Measurements from ENCODE around the gene UBXN7. TPM values are rescaled to one million over a fixed set of nuclear protein-coding genes. Genes with fewer than 3 reads are reported as not detected.

UBXN7 gene
- polyA plus RNA-seq, 4 donors, result 2.4 to 27.8 (median 5.7) TPM

GRCh38 chr3:196412704-196413103 lies 19.5 kb downstream of the UBXN7 start:
- no peak for FAIRE-seq

DNA sequence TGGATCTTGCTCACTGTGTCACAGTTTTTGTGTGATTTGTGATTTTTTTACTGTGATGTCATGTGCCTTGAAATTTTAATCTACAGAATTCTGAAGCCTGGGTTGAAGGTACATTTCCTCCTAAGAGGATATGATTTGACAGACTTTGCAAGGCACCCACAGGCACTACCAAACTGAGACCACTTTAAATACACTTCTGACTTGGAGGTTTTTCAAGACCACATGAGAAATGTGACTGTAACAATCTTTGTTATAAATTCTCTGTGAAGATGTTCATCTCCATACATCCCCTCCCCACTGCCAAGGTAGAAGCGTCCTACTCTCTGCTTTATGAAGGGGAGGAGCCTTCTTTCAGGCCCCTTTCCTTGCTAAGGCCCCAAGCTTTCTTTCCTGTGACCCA lies 22.8 kb downstream of the UBXN7 start:
- Histone ChIP-seq H3K9me3 (ENCODE audit: control insufficient read depth in 2 of 2, insufficient read depth in 1 of 2, low read depth in 1 of 2, low read length in 1 of 2) (peaks cover 0 to 5% of the 10 kb centered on the region in 2 donors), H3K4me3 (ENCODE audit: low read depth in 1 of 3, low read length in 3 of 3) (no peak overlapping the region), H3K4me1 (ENCODE audit: control insufficient read depth in 3 of 3, insufficient read depth in 2 of 3, low read depth in 1 of 3, low read length in 2 of 3) (no peaks in the 10 kb centered on the region), H3K36me3 (ENCODE audit: control insufficient read depth in 3 of 3, insufficient read depth in 2 of 3, low read depth in 1 of 3, low read length in 3 of 3) (peaks cover 0 to 21% (median 2%) of the 10 kb centered on the region in 3 donors), H3K27ac (ENCODE audit: low read depth in 1 of 3, low read length in 2 of 3) (no peak overlapping the region), H3K27me3 (ENCODE audit: control insufficient read depth in 3 of 3, insufficient read depth in 3 of 3, low read length in 3 of 3) (no peaks in the 10 kb centered on the region)
- no peak for FAIRE-seq
- WGBS, 3 donors, result 77 to 97% (median 95%) methylated on average over 1 of the region's 1 CpG
- no peak for DNase-seq

More at GRCh38 chr3:196412704-196413103, 19.5 kb downstream of the UBXN7 start:
- Histone ChIP-seq H3K27ac (ENCODE audit: low read depth in 1 of 3, low read length in 2 of 3) (no peak overlapping the region), H3K4me3 (ENCODE audit: low read depth in 1 of 3, low read length in 3 of 3) (no peak overlapping the region), H3K9me3 (ENCODE audit: control insufficient read depth in 2 of 2, insufficient read depth in 1 of 2, low read depth in 1 of 2, low read length in 1 of 2) (peaks cover 0 to 5% of the 10 kb centered on the region in 2 donors), H3K36me3 (ENCODE audit: control insufficient read depth in 3 of 3, insufficient read depth in 2 of 3, low read depth in 1 of 3, low read length in 3 of 3) (peaks cover 0 to 6% (median 0%) of the 10 kb centered on the region in 3 donors), H3K27me3 (ENCODE audit: control insufficient read depth in 3 of 3, insufficient read depth in 3 of 3, low read length in 3 of 3) (no peaks in the 10 kb centered on the region), H3K4me1 (ENCODE audit: control insufficient read depth in 3 of 3, insufficient read depth in 2 of 3, low read depth in 1 of 3, low read length in 2 of 3) (peaks cover 0 to 2% (median 0%) of the 10 kb centered on the region in 3 donors)
- no peak for DNase-seq
- WGBS, 3 donors, result 84 to 94% (median 88%) methylated on average over 5 of the region's 5 CpGs

DNA sequence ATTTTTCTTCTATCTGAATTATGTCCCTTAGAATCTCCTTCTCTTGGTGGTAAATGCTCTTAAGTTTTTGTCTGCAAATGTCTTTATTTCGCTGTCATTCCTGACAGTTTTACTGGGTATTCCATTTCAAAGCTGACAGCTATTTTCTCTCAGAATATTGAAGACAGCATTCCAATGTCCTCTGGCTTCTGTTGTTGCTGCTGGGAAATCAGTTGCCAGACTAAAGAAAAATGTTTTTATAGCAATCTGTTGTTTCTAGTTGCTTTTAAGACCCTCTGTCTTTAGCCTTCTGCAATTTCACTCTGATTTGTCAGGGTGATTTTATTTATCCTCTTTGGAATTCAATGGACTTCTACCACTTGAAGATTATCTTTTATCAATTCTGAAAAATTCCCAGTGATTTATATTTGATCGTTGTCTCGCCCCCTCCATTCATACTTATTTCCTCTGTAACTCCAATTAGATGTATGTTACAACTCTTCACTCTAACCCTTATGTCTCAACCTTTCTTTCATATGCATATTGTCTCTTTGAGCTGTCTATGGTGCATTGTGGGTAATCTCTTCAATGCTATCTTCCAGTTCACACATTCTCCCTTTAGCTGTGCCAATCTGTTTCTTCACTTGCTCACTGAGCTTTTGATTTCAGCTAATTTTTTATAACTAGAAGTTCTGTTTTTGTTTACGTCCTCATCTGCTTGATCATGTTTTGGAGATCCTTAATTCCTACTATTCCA lies 23.5 kb downstream of the UBXN7 start:
- Histone ChIP-seq H3K9me3 (ENCODE audit: control insufficient read depth in 2 of 2, insufficient read depth in 1 of 2, low read depth in 1 of 2, low read length in 1 of 2) (peaks cover 0 to 5% of the 10 kb centered on the region in 2 donors), H3K27me3 (ENCODE audit: control insufficient read depth in 3 of 3, insufficient read depth in 3 of 3, low read length in 3 of 3) (no peaks in the 10 kb centered on the region), H3K36me3 (ENCODE audit: control insufficient read depth in 3 of 3, insufficient read depth in 2 of 3, low read depth in 1 of 3, low read length in 3 of 3) (peaks cover 0 to 23% (median 2%) of the 10 kb centered on the region in 3 donors), H3K4me1 (ENCODE audit: control insufficient read depth in 3 of 3, insufficient read depth in 2 of 3, low read depth in 1 of 3, low read length in 2 of 3) (no peaks in the 10 kb centered on the region), H3K27ac (ENCODE audit: low read depth in 1 of 3, low read length in 2 of 3) (no peak overlapping the region), H3K4me3 (ENCODE audit: low read depth in 1 of 3, low read length in 3 of 3) (no peak overlapping the region)
- 97 to 98% (median 97%) methylated on average over 4 of the region's 4 CpGs for WGBS, 3 donors
- DNase-seq (no peak), FAIRE-seq (no peak)

- Histone ChIP-seq H3K27me3 (ENCODE audit: control insufficient read depth in 3 of 3, insufficient read depth in 3 of 3, low read length in 3 of 3) (no peaks in the 10 kb centered on the region), H3K4me1 (ENCODE audit: control insufficient read depth in 3 of 3, insufficient read depth in 2 of 3, low read depth in 1 of 3, low read length in 2 of 3) (no peaks in the 10 kb centered on the region), H3K9me3 (ENCODE audit: control insufficient read depth in 2 of 2, insufficient read depth in 1 of 2, low read depth in 1 of 2, low read length in 1 of 2) (peaks cover 0 to 5% of the 10 kb centered on the region in 2 donors), H3K36me3 (ENCODE audit: control insufficient read depth in 3 of 3, insufficient read depth in 2 of 3, low read depth in 1 of 3, low read length in 3 of 3) (peaks cover 2 to 26% (median 3%) of the 10 kb centered on the region in 3 donors), H3K4me3 (ENCODE audit: low read depth in 1 of 3, low read length in 3 of 3) (no peak overlapping the region), H3K27ac (ENCODE audit: low read depth in 1 of 3, low read length in 2 of 3) (no peak overlapping the region)
- FAIRE-seq, result no peak
- no peak for DNase-seq
- 67 to 76% (median 74%) methylated on average over 8 of the region's 8 CpGs for WGBS, 3 donors
Observed at GRCh38 chr3:196406811-196407470, 25.3 kb downstream of the UBXN7 start.

DNA sequence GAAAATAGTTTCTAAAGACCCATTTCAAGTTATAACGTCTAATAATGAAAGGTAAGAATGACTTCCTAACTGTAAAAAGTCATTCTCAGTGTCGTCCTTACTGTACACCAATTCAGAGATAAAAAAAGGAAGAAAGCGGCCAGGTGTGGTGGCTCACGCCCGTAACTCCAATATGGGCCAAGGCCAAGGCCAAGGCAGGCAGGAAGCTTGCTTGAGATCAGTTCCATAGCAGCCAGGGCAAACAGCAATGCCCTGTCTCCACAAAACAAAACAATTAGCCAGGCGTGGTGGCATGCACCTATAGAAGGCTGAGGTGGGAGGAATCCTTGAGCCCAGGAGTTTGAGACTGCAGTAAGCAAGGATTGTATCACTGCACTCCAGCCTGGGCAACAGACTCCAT lies 31.9 kb downstream of the UBXN7 start:
- H3K4me1 ChIP-seq (ENCODE audit: control insufficient read depth in 3 of 3, insufficient read depth in 2 of 3, low read depth in 1 of 3, low read length in 2 of 3), result no peaks in the 10 kb centered on the region
- no peak overlapping the region for H3K27ac ChIP-seq (ENCODE audit: low read depth in 1 of 3, low read length in 2 of 3)
- H3K4me3 ChIP-seq (ENCODE audit: low read depth in 1 of 3, low read length in 3 of 3), result no peak overlapping the region
- FAIRE-seq (no peak), DNase-seq (peak in 1 of 2 donors; percentile 10)
- peaks cover 2 to 57% (median 6%) of the 10 kb centered on the region in 3 donors for H3K36me3 ChIP-seq (ENCODE audit: control insufficient read depth in 3 of 3, insufficient read depth in 2 of 3, low read depth in 1 of 3, low read length in 3 of 3)
- 36 to 80% (median 42%) methylated on average over 6 of the region's 6 CpGs for WGBS, 3 donors
- no peaks in the 10 kb centered on the region for H3K27me3 ChIP-seq (ENCODE audit: control insufficient read depth in 3 of 3, insufficient read depth in 3 of 3, low read length in 3 of 3)
- no peaks in the 10 kb centered on the region for H3K9me3 ChIP-seq (ENCODE audit: control insufficient read depth in 2 of 2, insufficient read depth in 1 of 2, low read depth in 1 of 2, low read length in 1 of 2)

- no peak overlapping the region for H3K4me3 ChIP-seq (ENCODE audit: low read depth in 1 of 3, low read length in 3 of 3)
- 72 to 84% (median 72%) methylated on average over 3 of the region's 3 CpGs for WGBS, 3 donors
- no peaks in the 10 kb centered on the region for H3K27me3 ChIP-seq (ENCODE audit: control insufficient read depth in 3 of 3, insufficient read depth in 3 of 3, low read length in 3 of 3)
- H3K27ac ChIP-seq (ENCODE audit: low read depth in 1 of 3, low read length in 2 of 3), result no peak overlapping the region
- H3K9me3 ChIP-seq (ENCODE audit: control insufficient read depth in 2 of 2, insufficient read depth in 1 of 2, low read depth in 1 of 2, low read length in 1 of 2), result no peaks in the 10 kb centered on the region
- FAIRE-seq, result no peak
- peaks cover 2 to 51% (median 6%) of the 10 kb centered on the region in 3 donors for H3K36me3 ChIP-seq (ENCODE audit: control insufficient read depth in 3 of 3, insufficient read depth in 2 of 3, low read depth in 1 of 3, low read length in 3 of 3)
- no peaks in the 10 kb centered on the region for H3K4me1 ChIP-seq (ENCODE audit: control insufficient read depth in 3 of 3, insufficient read depth in 2 of 3, low read depth in 1 of 3, low read length in 2 of 3)
- DNase-seq, result no peak
Observed at GRCh38 chr3:196399485-196399945, 32.7 kb downstream of the UBXN7 start.

- FAIRE-seq (no peak), DNase-seq (no peak)
- H3K4me1 ChIP-seq (ENCODE audit: control insufficient read depth in 3 of 3, insufficient read depth in 2 of 3, low read depth in 1 of 3, low read length in 2 of 3), result no peaks in the 10 kb centered on the region
- no peak overlapping the region for H3K4me3 ChIP-seq (ENCODE audit: low read depth in 1 of 3, low read length in 3 of 3)
- no peak overlapping the region for H3K27ac ChIP-seq (ENCODE audit: low read depth in 1 of 3, low read length in 2 of 3)
- H3K27me3 ChIP-seq (ENCODE audit: control insufficient read depth in 3 of 3, insufficient read depth in 3 of 3, low read length in 3 of 3), result no peaks in the 10 kb centered on the region
- no peaks in the 10 kb centered on the region for H3K9me3 ChIP-seq (ENCODE audit: control insufficient read depth in 2 of 2, insufficient read depth in 1 of 2, low read depth in 1 of 2, low read length in 1 of 2)
- WGBS, 3 donors, result 86 to 88% (median 86%) methylated on average over 7 of the region's 7 CpGs
- peaks cover 2 to 56% (median 6%) of the 10 kb centered on the region in 3 donors for H3K36me3 ChIP-seq (ENCODE audit: control insufficient read depth in 3 of 3, insufficient read depth in 2 of 3, low read depth in 1 of 3, low read length in 3 of 3)
Observed at GRCh38 chr3:196398782-196399181, 33.4 kb downstream of the UBXN7 start.

GRCh38 chr3:196397941-196398340 lies 34.3 kb downstream of the UBXN7 start:
- no peak for FAIRE-seq
- Histone ChIP-seq H3K27me3 (ENCODE audit: control insufficient read depth in 3 of 3, insufficient read depth in 3 of 3, low read length in 3 of 3) (no peaks in the 10 kb centered on the region), H3K4me3 (ENCODE audit: low read depth in 1 of 3, low read length in 3 of 3) (no peak overlapping the region), H3K27ac (ENCODE audit: low read depth in 1 of 3, low read length in 2 of 3) (no peak overlapping the region), H3K36me3 (ENCODE audit: control insufficient read depth in 3 of 3, insufficient read depth in 2 of 3, low read depth in 1 of 3, low read length in 3 of 3) (peaks cover 2 to 52% (median 3%) of the 10 kb centered on the region in 3 donors), H3K4me1 (ENCODE audit: control insufficient read depth in 3 of 3, insufficient read depth in 2 of 3, low read depth in 1 of 3, low read length in 2 of 3) (no peaks in the 10 kb centered on the region), H3K9me3 (ENCODE audit: control insufficient read depth in 2 of 2, insufficient read depth in 1 of 2, low read depth in 1 of 2, low read length in 1 of 2) (no peaks in the 10 kb centered on the region)
- WGBS, 3 donors, result 70 to 80% (median 76%) methylated on average over 3 of the region's 3 CpGs
- DNase-seq, result no peak
